CD4-positive, alpha-beta T cell treated with Interleukin-4 for 4 hours (primary cell): ENCODE results near the gene DIAPH3.
A peak's percentile ranks its signal among the peaks of the same experiment; 100 is the strongest.
"Not testable (repeated sequence)": the region's sequence is repeated elsewhere in the genome, so short reads cannot be mapped to it uniquely, and the experiment has no call there.

Source experiments
- DNase-seq: peaks from one replicate; pipeline ENCODE4 v3.0.0-alpha.2; 2020

The DIAPH3 gene, protein sequence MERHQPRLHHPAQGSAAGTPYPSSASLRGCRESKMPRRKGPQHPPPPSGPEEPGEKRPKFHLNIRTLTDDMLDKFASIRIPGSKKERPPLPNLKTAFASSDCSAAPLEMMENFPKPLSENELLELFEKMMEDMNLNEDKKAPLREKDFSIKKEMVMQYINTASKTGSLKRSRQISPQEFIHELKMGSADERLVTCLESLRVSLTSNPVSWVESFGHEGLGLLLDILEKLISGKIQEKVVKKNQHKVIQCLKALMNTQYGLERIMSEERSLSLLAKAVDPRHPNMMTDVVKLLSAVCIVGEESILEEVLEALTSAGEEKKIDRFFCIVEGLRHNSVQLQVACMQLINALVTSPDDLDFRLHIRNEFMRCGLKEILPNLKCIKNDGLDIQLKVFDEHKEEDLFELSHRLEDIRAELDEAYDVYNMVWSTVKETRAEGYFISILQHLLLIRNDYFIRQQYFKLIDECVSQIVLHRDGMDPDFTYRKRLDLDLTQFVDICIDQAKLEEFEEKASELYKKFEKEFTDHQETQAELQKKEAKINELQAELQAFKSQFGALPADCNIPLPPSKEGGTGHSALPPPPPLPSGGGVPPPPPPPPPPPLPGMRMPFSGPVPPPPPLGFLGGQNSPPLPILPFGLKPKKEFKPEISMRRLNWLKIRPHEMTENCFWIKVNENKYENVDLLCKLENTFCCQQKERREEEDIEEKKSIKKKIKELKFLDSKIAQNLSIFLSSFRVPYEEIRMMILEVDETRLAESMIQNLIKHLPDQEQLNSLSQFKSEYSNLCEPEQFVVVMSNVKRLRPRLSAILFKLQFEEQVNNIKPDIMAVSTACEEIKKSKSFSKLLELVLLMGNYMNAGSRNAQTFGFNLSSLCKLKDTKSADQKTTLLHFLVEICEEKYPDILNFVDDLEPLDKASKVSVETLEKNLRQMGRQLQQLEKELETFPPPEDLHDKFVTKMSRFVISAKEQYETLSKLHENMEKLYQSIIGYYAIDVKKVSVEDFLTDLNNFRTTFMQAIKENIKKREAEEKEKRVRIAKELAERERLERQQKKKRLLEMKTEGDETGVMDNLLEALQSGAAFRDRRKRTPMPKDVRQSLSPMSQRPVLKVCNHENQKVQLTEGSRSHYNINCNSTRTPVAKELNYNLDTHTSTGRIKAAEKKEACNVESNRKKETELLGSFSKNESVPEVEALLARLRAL

GRCh38 chr13:60163478-60164233, at the start of gene DIAPH3:
Gene DIAPH3, minus strand, starts transcription at chr13:60163928. Its CDS starts 162 bp downstream, at chr13:60163766.
- peak; percentile 92 for DNase-seq

DNA sequence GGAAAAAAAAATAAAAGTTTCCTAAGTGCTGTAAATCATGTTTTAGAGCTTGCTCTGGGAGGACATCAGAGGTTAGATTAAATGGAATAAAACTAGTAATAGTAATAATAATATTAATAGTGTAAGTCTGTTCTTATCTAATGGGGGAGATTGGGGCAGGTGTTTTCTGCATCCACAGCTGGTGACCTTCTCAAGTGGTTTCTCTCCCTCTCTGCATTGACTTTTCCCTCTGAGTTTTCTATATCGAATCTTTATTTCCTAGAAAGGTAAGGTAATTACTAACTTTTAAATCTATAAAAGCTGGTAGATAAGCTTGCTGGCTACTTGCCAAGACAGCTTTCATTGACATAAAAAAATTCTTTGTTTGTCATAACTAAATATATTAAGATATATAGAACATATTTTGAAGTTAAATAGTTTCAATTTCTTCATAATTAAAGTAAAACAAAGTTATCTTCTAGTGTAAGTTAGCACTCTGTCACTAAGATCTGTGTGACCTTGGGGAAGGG, 49.6 kb upstream of the DIAPH3 start:
- no peak for DNase-seq

- DNase-seq = no peak
Measured at GRCh38 chr13:60211548-60211947, 47.8 kb upstream of the DIAPH3 start.

- DNase-seq = no peak
Measured at GRCh38 chr13:60210510-60211330, 47.0 kb upstream of the DIAPH3 start.

DNA sequence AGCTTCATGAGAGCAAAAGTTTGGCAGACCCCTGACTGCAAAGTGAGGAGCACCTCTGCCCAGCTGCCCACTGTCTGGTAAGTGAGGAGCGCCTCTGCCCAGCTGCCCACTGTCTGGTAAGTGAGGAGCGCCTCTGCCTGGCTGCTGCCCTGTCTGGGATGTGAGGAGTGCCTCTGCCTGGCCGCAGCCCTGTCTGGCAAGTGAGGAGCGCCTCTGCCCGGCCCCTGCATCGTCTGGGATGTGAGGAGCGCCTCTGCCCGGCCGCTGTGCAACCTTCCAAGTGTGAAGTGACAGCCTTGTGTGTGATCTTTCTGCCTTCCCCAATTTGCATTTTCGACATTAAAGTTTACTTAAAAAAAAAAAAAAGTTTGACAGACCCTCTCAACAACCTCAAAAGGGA, 41.8 kb upstream of the DIAPH3 start:
- not testable (repeated sequence) for DNase-seq

- no peak for DNase-seq
Measured at GRCh38 chr13:60201286-60201685, 37.6 kb upstream of the DIAPH3 start.

GRCh38 chr13:60195893-60196292, 32.2 kb upstream of the DIAPH3 start:
- DNase-seq = not testable (repeated sequence)

DNA sequence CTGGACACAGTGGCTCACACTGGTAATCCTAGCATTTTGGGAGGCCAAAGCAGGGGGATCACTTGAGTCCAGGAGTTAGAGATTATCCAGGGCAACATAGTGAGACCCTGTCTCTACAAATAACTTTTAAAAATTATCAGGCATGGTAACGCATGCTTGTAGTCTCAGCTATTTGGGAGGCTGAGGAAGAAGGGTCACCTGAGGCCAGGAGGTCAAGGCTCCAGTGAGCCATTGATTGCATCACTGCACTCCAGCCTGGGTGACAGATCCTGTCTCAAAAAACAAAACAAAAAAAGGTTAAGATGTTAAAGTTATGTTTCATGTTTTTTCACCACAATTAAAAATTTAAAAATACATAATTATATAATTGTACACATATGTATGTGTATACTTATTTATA, 19.2 kb upstream of the DIAPH3 start:
- no peak for DNase-seq

GRCh38 chr13:60178327-60178726, 14.6 kb upstream of the DIAPH3 start:
- DNase-seq = no peak

DNA sequence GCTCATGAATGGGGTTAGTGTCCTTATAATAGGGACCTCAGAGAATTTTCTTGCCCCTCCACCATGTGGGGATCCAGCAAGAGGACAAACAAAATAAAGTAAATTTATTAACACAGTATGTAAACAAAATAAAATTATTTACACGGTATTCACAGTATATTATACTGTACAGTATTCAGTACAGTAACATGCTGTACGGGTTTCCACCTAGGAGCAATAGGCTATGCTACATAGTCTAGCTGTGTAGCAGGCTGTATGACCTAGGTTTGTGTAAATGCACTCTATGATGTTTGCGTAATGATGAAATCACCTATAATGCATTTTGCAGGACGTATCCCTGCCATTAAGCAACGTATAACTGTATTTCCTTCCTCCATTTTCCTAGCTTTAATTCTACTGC, 11.8 kb upstream of the DIAPH3 start:
- no peak for DNase-seq

DNA sequence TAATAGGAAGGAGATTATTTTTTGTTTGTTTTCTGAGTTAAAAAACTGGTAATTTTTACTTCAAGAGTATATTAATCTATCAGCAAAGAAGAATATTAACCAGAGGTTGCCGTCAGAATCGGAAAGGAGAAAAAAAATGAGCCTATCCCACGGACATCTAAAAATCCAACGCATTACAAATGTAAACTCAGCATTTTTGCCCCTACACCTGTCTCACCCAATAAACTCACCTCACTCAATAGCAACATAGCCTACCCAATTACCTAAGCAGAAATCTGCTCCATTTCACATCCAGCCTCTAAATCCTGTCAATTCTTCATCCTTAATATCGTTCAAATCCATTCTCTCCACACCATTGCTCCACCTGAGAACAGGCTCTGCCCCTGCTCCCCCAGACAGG, 10.4 kb upstream of the DIAPH3 start:
- no peak for DNase-seq

DNA sequence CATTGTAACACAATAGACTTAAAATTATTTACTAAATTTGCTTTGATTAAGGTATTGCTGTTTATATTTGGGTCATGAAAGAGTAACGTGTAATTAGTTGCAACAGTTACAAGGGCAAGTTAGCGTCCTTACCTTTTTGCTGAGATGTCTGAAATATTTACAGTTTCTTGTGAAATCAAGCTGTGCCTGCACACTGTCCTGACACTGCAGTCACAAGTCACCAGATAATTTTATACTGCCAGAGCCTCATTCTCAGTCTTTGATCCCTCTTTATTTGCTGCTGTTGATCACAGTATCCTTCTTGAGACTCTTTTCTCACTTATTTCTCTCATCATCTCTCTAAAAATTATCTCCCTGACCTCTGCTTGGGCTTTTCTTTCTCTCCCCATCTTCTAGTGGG, 8.4 kb upstream of the DIAPH3 start:
- DNase-seq = no peak

GRCh38 chr13:60170414-60170813, 6.7 kb upstream of the DIAPH3 start:
- DNase-seq = no peak

GRCh38 chr13:60169239-60170031, 5.7 kb upstream of the DIAPH3 start:
- DNase-seq = no peak

DNA sequence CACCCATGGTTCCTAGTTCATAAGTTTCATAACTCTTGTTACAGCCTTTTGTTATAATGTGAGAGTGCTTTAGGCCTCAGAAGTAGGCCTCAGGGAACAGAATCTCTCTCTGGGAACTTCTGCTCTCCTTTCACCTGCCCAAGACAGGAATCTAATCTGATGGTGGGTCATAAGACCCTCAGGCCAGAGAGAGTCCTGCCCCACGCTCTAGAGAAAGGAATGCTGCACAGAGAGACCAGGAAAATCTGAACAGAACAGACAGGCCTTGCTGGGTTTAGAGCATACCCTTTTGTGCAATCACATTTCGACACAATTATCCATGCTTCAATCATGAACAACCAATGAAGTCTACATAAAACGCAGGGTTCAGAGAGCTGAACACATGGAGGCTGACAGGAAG, 3.4 kb upstream of the DIAPH3 start:
- no peak for DNase-seq

DNA sequence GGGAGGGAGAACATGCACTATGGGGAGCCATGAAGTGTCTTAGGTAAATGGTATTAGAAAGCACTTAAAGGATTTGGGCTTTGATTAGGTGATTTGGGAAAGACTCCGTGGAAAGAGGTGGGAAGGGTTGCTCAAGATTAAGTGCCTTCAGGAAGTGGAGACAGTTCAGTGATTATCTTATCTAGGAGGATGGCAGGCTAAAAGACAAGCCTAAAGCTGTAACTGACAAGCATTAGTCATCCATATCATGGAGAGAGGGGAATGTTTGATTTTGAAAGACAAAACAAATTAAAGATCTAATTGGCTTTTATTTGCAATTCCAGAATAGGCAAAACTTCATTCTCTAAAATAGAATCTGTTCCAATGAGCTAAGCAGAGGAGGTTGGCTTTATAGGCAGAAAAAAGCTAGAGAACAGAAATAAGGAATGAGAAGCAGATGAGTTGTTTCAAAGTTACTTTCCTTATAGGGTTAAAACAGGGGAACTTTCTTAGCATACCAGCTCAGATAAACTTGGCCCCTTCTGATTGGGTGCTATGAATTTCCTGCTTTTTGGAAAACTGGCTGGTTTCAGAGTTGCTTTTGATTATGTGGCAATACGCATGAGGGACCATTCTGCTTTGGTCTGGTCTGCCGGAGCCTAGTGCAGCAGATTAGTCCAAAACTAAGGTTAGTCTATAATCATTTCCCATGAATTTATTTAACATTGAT, 1.8 kb upstream of the DIAPH3 start:
- no peak for DNase-seq

GRCh38 chr13:60164234-60164889, 634 bp upstream of the DIAPH3 start:
- no peak for DNase-seq

DNA sequence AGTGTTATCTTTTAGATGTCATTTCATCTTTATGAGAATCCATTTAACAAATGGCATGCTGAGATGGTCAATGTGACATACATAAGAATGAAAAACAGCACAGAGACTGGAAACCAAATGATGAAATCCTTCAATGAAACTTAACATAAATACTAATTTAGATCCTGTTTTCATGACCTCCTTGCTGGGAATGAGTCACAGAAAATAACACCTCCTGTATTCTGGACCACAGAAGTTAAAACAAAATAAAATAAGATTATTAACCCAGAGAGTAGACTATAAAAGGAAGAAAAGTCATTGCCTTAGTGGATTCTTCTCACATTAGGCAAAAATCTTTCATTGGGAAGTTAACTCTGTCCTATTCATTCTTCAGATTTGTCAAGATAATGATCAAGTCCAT, 1.6 kb downstream of the DIAPH3 start:
- DNase-seq = no peak

GRCh38 chr13:60158321-60158801, 5.4 kb downstream of the DIAPH3 start:
- no peak for DNase-seq
